B cell (primary cell): ENCODE data around the gene MYG1.
A peak's percentile ranks its signal among the peaks of the same experiment; 100 is the strongest.

Experiments
- EZH2 ChIP-seq: IDR thresholded peaks from 2 replicates; pipeline ENCODE4 v1.6.1; 2012; ENCODE audit warnings: borderline replicate concordance, low read depth, mild to moderate bottlenecking, moderate library complexity, low read length; ENCODE audit not compliant: insufficient read depth, poor library complexity, severe bottlenecking
- TF ChIP-seq, protein P1 (sequence below): fragments of 200-600 bp; IDR thresholded peaks from one replicate; pipeline ENCODE4 v1.8.0; 2022; ENCODE audit warnings: antibody characterized with exemption, mild to moderate bottlenecking

DNA sequence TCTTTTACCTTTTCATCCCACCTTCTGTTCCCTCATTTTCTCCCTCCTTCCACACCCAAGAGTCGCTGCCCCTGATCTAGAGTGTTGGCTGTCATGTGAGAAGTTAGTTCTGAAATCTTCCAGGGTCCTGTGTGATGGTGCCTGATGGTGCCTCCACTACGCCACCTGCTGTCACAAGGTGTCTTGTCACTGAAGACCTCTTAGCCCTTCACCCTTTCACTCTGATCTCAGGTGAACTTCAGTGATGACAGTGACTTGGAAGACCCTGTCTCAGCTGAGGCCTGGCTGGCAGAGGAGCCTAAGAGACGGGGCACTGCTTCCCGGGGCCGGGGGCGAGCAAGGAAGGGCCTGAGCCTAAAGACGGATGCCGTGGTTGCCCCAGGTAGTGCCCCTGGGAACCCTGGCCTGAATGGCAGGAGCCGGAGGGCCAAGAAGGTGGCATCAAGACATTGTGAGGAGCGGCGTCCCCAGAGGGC is 11.7 kb upstream of the MYG1 start:
- TF ChIP-seq, protein P1, sequence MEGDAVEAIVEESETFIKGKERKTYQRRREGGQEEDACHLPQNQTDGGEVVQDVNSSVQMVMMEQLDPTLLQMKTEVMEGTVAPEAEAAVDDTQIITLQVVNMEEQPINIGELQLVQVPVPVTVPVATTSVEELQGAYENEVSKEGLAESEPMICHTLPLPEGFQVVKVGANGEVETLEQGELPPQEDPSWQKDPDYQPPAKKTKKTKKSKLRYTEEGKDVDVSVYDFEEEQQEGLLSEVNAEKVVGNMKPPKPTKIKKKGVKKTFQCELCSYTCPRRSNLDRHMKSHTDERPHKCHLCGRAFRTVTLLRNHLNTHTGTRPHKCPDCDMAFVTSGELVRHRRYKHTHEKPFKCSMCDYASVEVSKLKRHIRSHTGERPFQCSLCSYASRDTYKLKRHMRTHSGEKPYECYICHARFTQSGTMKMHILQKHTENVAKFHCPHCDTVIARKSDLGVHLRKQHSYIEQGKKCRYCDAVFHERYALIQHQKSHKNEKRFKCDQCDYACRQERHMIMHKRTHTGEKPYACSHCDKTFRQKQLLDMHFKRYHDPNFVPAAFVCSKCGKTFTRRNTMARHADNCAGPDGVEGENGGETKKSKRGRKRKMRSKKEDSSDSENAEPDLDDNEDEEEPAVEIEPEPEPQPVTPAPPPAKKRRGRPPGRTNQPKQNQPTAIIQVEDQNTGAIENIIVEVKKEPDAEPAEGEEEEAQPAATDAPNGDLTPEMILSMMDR: peak; percentile 82
- TF ChIP-seq EZH2: no peak
